HT-29 (cell line): ENCODE measurements around the gene RAB35. TPM values are rescaled to one million over a fixed set of nuclear protein-coding genes. Genes with fewer than 3 reads are reported as not detected.

ENCODE experiments used
- DNase-seq: peaks from one replicate; pipeline ENCODE4 v3.0.0-alpha.2; 2015; ENCODE audit warnings: low spot score
- total RNA-seq: library from RNA; depleted of rRNA; stranded (reverse); fragments of >200 nt; shearing (Covaris generic); gene quantifications from 2 replicates; pipeline ENCODE4 v1.2.3, GENCODE V29; 2014; rRNA removed

RAB35 gene
- 46.1 and 53.4 TPM in 2 replicates for total RNA-seq

GRCh38 chr12:120116441-120116791 is at the start of gene RAB35:
Gene RAB35, minus strand, starts transcription at chr12:120116753. Its CDS starts 103 bp downstream, at chr12:120116650.
- no peak for DNase-seq

GRCh38 chr12:120164293-120164692 is 47.7 kb upstream of the RAB35 start:
- no peak for DNase-seq

GRCh38 chr12:120162763-120163162 is 46.2 kb upstream of the RAB35 start:
- DNase-seq, result no peak

- DNase-seq, result no peak
These were observed 45.3 kb upstream of the RAB35 start for GRCh38 chr12:120161852-120162251.

- no peak for DNase-seq
These were observed 43.1 kb upstream of the RAB35 start for GRCh38 chr12:120159509-120160237.

GRCh38 chr12:120158351-120158750 is 41.8 kb upstream of the RAB35 start:
- no peak for DNase-seq

- DNase-seq, result no peak
These were observed 41.1 kb upstream of the RAB35 start for GRCh38 chr12:120157678-120158077.

GRCh38 chr12:120156315-120157259 is 40.0 kb upstream of the RAB35 start:
- no peak for DNase-seq

- DNase-seq, result no peak
These were observed 38.5 kb upstream of the RAB35 start for GRCh38 chr12:120155072-120155471.

GRCh38 chr12:120150919-120151525 is 34.5 kb upstream of the RAB35 start:
- no peak for DNase-seq

GRCh38 chr12:120148011-120148410 is 31.5 kb upstream of the RAB35 start:
- DNase-seq, result no peak

- no peak for DNase-seq
These were observed 28.6 kb upstream of the RAB35 start for GRCh38 chr12:120145164-120145563.

- no peak for DNase-seq
These were observed 27.7 kb upstream of the RAB35 start for GRCh38 chr12:120144215-120144614.

- DNase-seq, result no peak
These were observed 25.8 kb upstream of the RAB35 start for GRCh38 chr12:120142231-120142877.

- DNase-seq, result no peak
These were observed 24.8 kb upstream of the RAB35 start for GRCh38 chr12:120141336-120141735.

- DNase-seq, result no peak
These were observed 24.1 kb upstream of the RAB35 start for GRCh38 chr12:120140603-120141002.

- no peak for DNase-seq
These were observed 23.4 kb upstream of the RAB35 start for GRCh38 chr12:120139958-120140357.

- no peak for DNase-seq
These were observed 21.8 kb upstream of the RAB35 start for GRCh38 chr12:120138366-120138765.

- DNase-seq, result no peak
These were observed 21.3 kb upstream of the RAB35 start for GRCh38 chr12:120137833-120138232.

- no peak for DNase-seq
These were observed 19.7 kb upstream of the RAB35 start for GRCh38 chr12:120136093-120136770.

GRCh38 chr12:120134307-120134980 is 17.9 kb upstream of the RAB35 start:
- no peak for DNase-seq
